Hepatocyte (in vitro differentiated cells): ENCODE results near the gene DIP2C. TPM values are rescaled to one million over a fixed set of nuclear protein-coding genes. Genes with fewer than 3 reads are reported as not detected.

Source experiments
- DNase-seq: peaks from one replicate; pipeline ENCODE4 v3.0.0-alpha.2; 2016; ENCODE audit warnings: low spot score
- H2AFZ ChIP-seq: fragments of 200-600 bp; sonication (generic); 2 replicates; pipeline ENCODE4 v1.6.0; 2016; ENCODE audit warnings: antibody characterized with exemption, mild to moderate bottlenecking
- H3K27ac ChIP-seq: fragments of 200-600 bp; sonication (generic); 2 replicates; pipeline ENCODE4 v1.5.1; 2016; ENCODE audit warnings: mild to moderate bottlenecking
- H3K27me3 ChIP-seq: fragments of 200-600 bp; sonication (generic); 2 replicates; pipeline ENCODE4 v1.6.1; 2016
- H3K36me3 ChIP-seq: fragments of 200-600 bp; sonication (generic); replicated peaks from 2 replicates; pipeline ENCODE4 v1.5.1; 2016; ENCODE audit warnings: low read depth; ENCODE audit not compliant: insufficient read depth
- H3K4me1 ChIP-seq: fragments of 200-600 bp; sonication (generic); 2 replicates; pipeline ENCODE4 v1.5.1; 2016; ENCODE audit warnings: mild to moderate bottlenecking, moderate library complexity; ENCODE audit not compliant: insufficient read depth
- H3K4me2 ChIP-seq: fragments of 200-600 bp; sonication (generic); 2 replicates; pipeline ENCODE4 v1.6.0; 2016
- H3K4me3 ChIP-seq: fragments of 200-600 bp; sonication (generic); 2 replicates; pipeline ENCODE4 v1.5.1; 2016; ENCODE audit warnings: mild to moderate bottlenecking
- H3K79me2 ChIP-seq: fragments of 200-600 bp; sonication (generic); 2 replicates; pipeline ENCODE4 v1.6.0; 2017; ENCODE audit warnings: mild to moderate bottlenecking
- H3K9me2 ChIP-seq: fragments of 200-600 bp; sonication (generic); replicated peaks from 2 replicates; pipeline ENCODE4 v1.6.0; 2017; ENCODE audit warnings: mild to moderate bottlenecking; ENCODE audit not compliant: insufficient read depth
- H3K9me3 ChIP-seq: fragments of 200-600 bp; sonication (generic); 2 replicates; pipeline ENCODE4 v1.5.1; 2016; ENCODE audit warnings: low read depth, mild to moderate bottlenecking
- H4K20me1 ChIP-seq: fragments of 200-600 bp; sonication (generic); 2 replicates; pipeline ENCODE4 v1.6.0; 2016; ENCODE audit warnings: mild to moderate bottlenecking; ENCODE audit not compliant: insufficient read depth, poor library complexity, severe bottlenecking
- CTCF ChIP-seq: fragments of 200-600 bp; sonication (generic); IDR thresholded peaks from 2 replicates; pipeline ENCODE4 v1.5.1; 2016; ENCODE audit warnings: antibody characterized with exemption, mild to moderate bottlenecking; ENCODE audit not compliant: poor library complexity
- EZH2 ChIP-seq: fragments of 200-600 bp; sonication (generic); IDR thresholded peaks from 2 replicates; pipeline ENCODE4 v1.6.1; 2016; ENCODE audit warnings: antibody characterized with exemption, mild to moderate bottlenecking, borderline replicate concordance
- EZH2phosphoT487 ChIP-seq: fragments of 200-600 bp; sonication (generic); IDR thresholded peaks from one replicate; pipeline ENCODE4 v1.6.1; 2018; ENCODE audit warnings: antibody characterized with exemption, mild to moderate bottlenecking, low read depth, moderate library complexity; ENCODE audit not compliant: unreplicated experiment, severe bottlenecking
- WGBS: methylation state at CpG from one replicate; pipeline ENCODE4 v1.1.6; 2016; ENCODE audit warnings: low lambda C conversion rate; ENCODE audit errors: missing lambda C conversion rate; 5-methylcytosine and 5-hydroxymethylcytosine counted together
- polyA plus RNA-seq: library from polyadenylated mRNA; unstranded; fragments of >200 nt; fragmentation: Nextera tagmentation; extraction: Ambion mirVana; gene quantifications from 2 replicates; pipeline ENCODE4 v1.2.1, GENCODE V29; 2016
- total RNA-seq: library from RNA; depleted of rRNA; stranded (reverse); fragments of >200 nt; gene quantifications from 2 replicates; pipeline ENCODE4 v1.2.3, GENCODE V29; 2014

The DIP2C gene
- total and polyA plus RNA-seq, 2 experiments from 2014 or later = 11.1 to 12.8 TPM

GRCh38 chr10:361203-362081 is 328.0 kb downstream of the DIP2C start:
- no peaks in the 10 kb centered on the region for H3K27me3 ChIP-seq
- no peak for TF ChIP-seq EZH2phosphoT487
- no peak overlapping the region for H2AFZ ChIP-seq
- 62% methylated on average over 23 of the region's 23 CpGs for WGBS
- H3K36me3 ChIP-seq = peaks cover 8% of the 10 kb centered on the region
- H3K4me2 ChIP-seq = peak overlapping the region; percentile 41
- H4K20me1 ChIP-seq = no peaks in the 10 kb centered on the region
- H3K9me2 ChIP-seq = no peaks in the 10 kb centered on the region
- H3K79me2 ChIP-seq = no peaks in the 10 kb centered on the region
- no peak overlapping the region for H3K4me3 ChIP-seq
- H3K9me3 ChIP-seq = no peaks in the 10 kb centered on the region
- H3K27ac ChIP-seq = peak overlapping the region; percentile 58
- peak; percentile 48 for DNase-seq
- peaks cover 20% of the 10 kb centered on the region for H3K4me1 ChIP-seq

- no peak for DNase-seq
- H3K79me2 ChIP-seq = no peaks in the 10 kb centered on the region
- no peak overlapping the region for H2AFZ ChIP-seq
- peak overlapping the region; percentile 41 for H3K4me2 ChIP-seq
- no peak for TF ChIP-seq CTCF
- TF ChIP-seq EZH2phosphoT487 = no peak
- no peak for TF ChIP-seq EZH2
- no peaks in the 10 kb centered on the region for H4K20me1 ChIP-seq
- H3K4me3 ChIP-seq = no peak overlapping the region
- peaks cover 4% of the 10 kb centered on the region for H3K36me3 ChIP-seq
- H3K27me3 ChIP-seq = no peaks in the 10 kb centered on the region
- no peaks in the 10 kb centered on the region for H3K9me3 ChIP-seq
- peak overlapping the region; percentile 58 for H3K27ac ChIP-seq
- H3K9me2 ChIP-seq = no peaks in the 10 kb centered on the region
- whole genome bisulfite sequencing = 43% methylated on average over 6 of the region's 6 CpGs
- H3K4me1 ChIP-seq = peaks cover 20% of the 10 kb centered on the region
These were observed 328.8 kb downstream of the DIP2C start for GRCh38 chr10:360653-361052.

GRCh38 chr10:359762-360161 is 329.7 kb downstream of the DIP2C start:
- WGBS = 98% methylated on average over 14 of the region's 14 CpGs
- no peak for DNase-seq

More at GRCh38 chr10:359762-360161, 329.7 kb downstream of the DIP2C start:
- Histone ChIP-seq H3K27ac (no peak overlapping the region), H3K36me3 (peaks cover 3% of the 10 kb centered on the region), H3K4me1 (peaks cover 20% of the 10 kb centered on the region), H3K9me2 (no peaks in the 10 kb centered on the region), H2AFZ (no peak overlapping the region), H3K27me3 (no peaks in the 10 kb centered on the region), H3K4me2 (no peak overlapping the region), H3K9me3 (no peaks in the 10 kb centered on the region), H4K20me1 (no peaks in the 10 kb centered on the region), H3K79me2 (no peaks in the 10 kb centered on the region), H3K4me3 (no peak overlapping the region)
- no peak for TF ChIP-seq CTCF
- no peak for TF ChIP-seq EZH2
- TF ChIP-seq EZH2phosphoT487 = no peak
